Mesenchymal stem cell (in vitro differentiated cells and primary cell): ENCODE data around the gene SUSD3.

ENCODE experiments used
- DNase-seq: peaks from one replicate; pipeline ENCODE4 v3.0.0-alpha.2; 2013
- H2AFZ ChIP-seq: one replicate; pipeline ENCODE4 v1.6.1; 2013; ENCODE audit warnings: low read depth, mild to moderate bottlenecking, control low read depth, inconsistent platforms, low read length, moderate library complexity
- H2AK5ac ChIP-seq: 2 replicates; pipeline ENCODE4 v1.6.1; 2013; ENCODE audit warnings: low read length, moderate library complexity, mild to moderate bottlenecking, inconsistent platforms; ENCODE audit not compliant: severe bottlenecking
- H2BK120ac ChIP-seq: one replicate; pipeline ENCODE4 v1.6.1; 2013; ENCODE audit warnings: low read depth, mild to moderate bottlenecking, inconsistent platforms, low read length, moderate library complexity
- H2BK12ac ChIP-seq, 2 experiments: one replicate each; pipeline ENCODE4 v1.6.1; 2013; ENCODE audit warnings: inconsistent platforms in 2 of 2, low read length in 2 of 2, mild to moderate bottlenecking in 2 of 2, moderate library complexity in 2 of 2, control low read depth in 1 of 2
- H2BK15ac ChIP-seq: one replicate; pipeline ENCODE4 v1.6.1; 2013; ENCODE audit warnings: mild to moderate bottlenecking, low read depth, inconsistent platforms; ENCODE audit not compliant: poor library complexity, severe bottlenecking
- H2BK5ac ChIP-seq: 2 replicates; pipeline ENCODE4 v1.6.1; 2013; ENCODE audit warnings: low read depth, mild to moderate bottlenecking, low read length, control low read depth, inconsistent platforms; ENCODE audit not compliant: poor library complexity, severe bottlenecking
- H3K14ac ChIP-seq, 2 experiments: one replicate each; pipeline ENCODE4 v1.6.1; 2013; ENCODE audit warnings: inconsistent platforms in 2 of 2, low read length in 2 of 2, control low read depth in 1 of 2, mild to moderate bottlenecking in 1 of 2, moderate library complexity in 1 of 2
- H3K18ac ChIP-seq, 2 experiments: one replicate each; pipeline ENCODE4 v1.6.1; 2013; ENCODE audit warnings: inconsistent platforms in 2 of 2, low read length in 2 of 2, control low read depth in 1 of 2, low read depth in 1 of 2, mild to moderate bottlenecking in 1 of 2
- H3K23ac ChIP-seq, 2 experiments: one replicate each; pipeline ENCODE4 v1.6.1; 2013; ENCODE audit warnings: inconsistent platforms in 2 of 2, low read length in 2 of 2, mild to moderate bottlenecking in 2 of 2, moderate library complexity in 2 of 2, control low read depth in 1 of 2
- H3K27ac ChIP-seq: 2 replicates; pipeline ENCODE4 v1.5.1; 2013; ENCODE audit warnings: mild to moderate bottlenecking, moderate library complexity, low read length, control low read depth, inconsistent platforms; ENCODE audit not compliant: poor library complexity, severe bottlenecking
- H3K27me3 ChIP-seq, 2 experiments: 2 replicates each; pipeline versions ENCODE4 v1.6.1 to v1.7.0; 2013; ENCODE audit warnings: low read length in 2 of 2, mild to moderate bottlenecking in 2 of 2, moderate library complexity in 2 of 2, control low read depth in 1 of 2, inconsistent platforms in 1 of 2; ENCODE audit not compliant: control insufficient read depth in 1 of 2, insufficient read depth in 1 of 2
- H3K36me3 ChIP-seq, 2 experiments: 2 replicates each; pipeline versions ENCODE4 v1.6.1 to v1.7.0; 2013; ENCODE audit warnings: low read length in 2 of 2, control low read depth in 1 of 2, inconsistent platforms in 1 of 2, low read depth in 1 of 2, mild to moderate bottlenecking in 1 of 2; ENCODE audit not compliant: insufficient read depth in 2 of 2, control insufficient read depth in 1 of 2
- H3K4ac ChIP-seq, 2 experiments: one replicate each; pipeline ENCODE4 v1.6.1; 2013; ENCODE audit warnings: inconsistent platforms in 2 of 2, low read length in 2 of 2, mild to moderate bottlenecking in 2 of 2, moderate library complexity in 2 of 2, control low read depth in 1 of 2, low read depth in 1 of 2
- H3K4me1 ChIP-seq: 2 replicates; pipeline ENCODE4 v1.6.1; 2013; ENCODE audit warnings: low read depth, low read length, control low read depth; ENCODE audit not compliant: control insufficient read depth, insufficient read depth
- H3K4me2 ChIP-seq: 2 replicates; pipeline ENCODE4 v1.6.1; 2013; ENCODE audit warnings: low read length, mild to moderate bottlenecking, inconsistent platforms; ENCODE audit not compliant: poor library complexity, severe bottlenecking
- H3K4me3 ChIP-seq, 2 experiments: 2 replicates each; pipeline versions ENCODE4 v1.5.1 to v1.7.0; 2013; ENCODE audit warnings: low read length in 2 of 2, mild to moderate bottlenecking in 2 of 2, control low read depth in 1 of 2, low read depth in 1 of 2; ENCODE audit not compliant: insufficient read depth in 1 of 2
- H3K79me1 ChIP-seq: replicated peaks from 2 replicates; pipeline ENCODE4 v1.6.1; 2013; ENCODE audit warnings: mild to moderate bottlenecking, control low read depth, low read length, inconsistent platforms; ENCODE audit not compliant: poor library complexity, severe bottlenecking
- H3K9ac ChIP-seq: 2 replicates; pipeline ENCODE4 v1.7.0; 2013; ENCODE audit warnings: mild to moderate bottlenecking, low read length, moderate library complexity
- H3K9me3 ChIP-seq: 2 replicates; pipeline ENCODE4 v1.7.0; 2013; ENCODE audit warnings: mild to moderate bottlenecking, low read length; ENCODE audit not compliant: control insufficient read depth
- H4K8ac ChIP-seq: one replicate; pipeline ENCODE4 v1.6.1; 2013; ENCODE audit warnings: inconsistent platforms, mild to moderate bottlenecking, low read length, moderate library complexity
- H4K91ac ChIP-seq: one replicate; pipeline ENCODE4 v1.6.1; 2013; ENCODE audit warnings: mild to moderate bottlenecking, low read length, inconsistent platforms
- WGBS: methylation state at CpG from one replicate; pipeline ENCODE4 v1.1.7; 2013; ENCODE audit warnings: mixed read lengths; 5-methylcytosine and 5-hydroxymethylcytosine counted together

SUSD3 gene

DNA sequence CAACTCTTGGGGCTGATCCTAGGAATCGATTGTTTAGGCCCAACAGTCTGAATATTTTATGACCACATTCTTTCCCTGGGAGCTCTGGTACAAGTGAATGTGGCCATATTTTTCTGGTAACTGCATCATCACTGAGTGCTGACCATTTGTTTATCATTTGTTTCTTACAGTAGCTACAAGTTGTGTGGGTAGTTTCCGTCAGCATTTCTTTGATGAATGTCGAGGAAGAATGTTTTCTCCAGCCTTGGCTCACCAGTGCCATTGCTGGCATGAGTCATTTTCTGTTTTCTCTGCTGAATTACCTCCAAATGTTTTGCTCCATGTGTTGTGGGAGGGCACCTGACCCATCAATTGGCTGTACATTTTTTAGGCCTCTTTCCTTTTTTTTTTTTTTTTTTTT lies 23.4 kb downstream of the SUSD3 start:
- no peak overlapping the region for H3K27ac ChIP-seq

GRCh38 chr9:93082841-93083411 lies 24.4 kb downstream of the SUSD3 start:
- peak overlapping the region; percentile 34 for H4K91ac ChIP-seq
- no peaks in the 10 kb centered on the region for H3K36me3 ChIP-seq
- no peak overlapping the region for H3K23ac ChIP-seq
- H3K27ac ChIP-seq, result no peak overlapping the region
- no peak overlapping the region for H4K8ac ChIP-seq
- no peaks in the 10 kb centered on the region for H3K79me1 ChIP-seq
- no peak for DNase-seq
- no peak overlapping the region for H3K4ac ChIP-seq
- H2BK5ac ChIP-seq, result no peak overlapping the region
- H3K27me3 ChIP-seq, result no peaks in the 10 kb centered on the region
- 69% methylated on average over 17 of the region's 18 CpGs for WGBS
- no peak overlapping the region for H3K9ac ChIP-seq
- peak overlapping the region; percentile 1 to 66 for H3K18ac ChIP-seq
- no peak overlapping the region for H3K14ac ChIP-seq
- no peak overlapping the region for H2AFZ ChIP-seq
- peak overlapping the region; percentile 17 for H2BK15ac ChIP-seq
- peak overlapping the region; percentile 7 for H2BK120ac ChIP-seq
- H3K9me3 ChIP-seq, result peaks cover 5% of the 10 kb centered on the region
- H3K4me3 ChIP-seq, result no peak overlapping the region
- H2AK5ac ChIP-seq, result no peak overlapping the region
- no peak overlapping the region for H3K4me2 ChIP-seq
- H2BK12ac ChIP-seq, result peak overlapping the region in 1 of 2 experiments; percentile 30
- no peaks in the 10 kb centered on the region for H3K4me1 ChIP-seq

More for the DNA sequence above, 23.4 kb downstream of the SUSD3 start:
- no peak overlapping the region for H2BK15ac ChIP-seq
- H3K36me3 ChIP-seq, result no peaks in the 10 kb centered on the region
- H3K4me2 ChIP-seq, result no peak overlapping the region
- H2BK120ac ChIP-seq, result no peak overlapping the region
- H3K9ac ChIP-seq, result peak overlapping the region; percentile 17
- no peak overlapping the region for H2AK5ac ChIP-seq
- 21% methylated on average over 3 of the region's 3 CpGs for WGBS
- H4K8ac ChIP-seq, result no peak overlapping the region
- no peak overlapping the region for H3K23ac ChIP-seq
- H3K4me1 ChIP-seq, result no peaks in the 10 kb centered on the region
- H2AFZ ChIP-seq, result no peak overlapping the region
- H4K91ac ChIP-seq, result no peak overlapping the region
- H2BK5ac ChIP-seq, result no peak overlapping the region
- no peak overlapping the region for H3K4me3 ChIP-seq
- H3K9me3 ChIP-seq, result peaks cover 5% of the 10 kb centered on the region
- no peaks in the 10 kb centered on the region for H3K79me1 ChIP-seq
- H3K4ac ChIP-seq, result no peak overlapping the region
- no peak overlapping the region for H3K14ac ChIP-seq
- H3K27me3 ChIP-seq, result no peaks in the 10 kb centered on the region
- no peak overlapping the region for H3K18ac ChIP-seq
- peak; percentile 94 for DNase-seq
- no peak overlapping the region for H2BK12ac ChIP-seq

DNA sequence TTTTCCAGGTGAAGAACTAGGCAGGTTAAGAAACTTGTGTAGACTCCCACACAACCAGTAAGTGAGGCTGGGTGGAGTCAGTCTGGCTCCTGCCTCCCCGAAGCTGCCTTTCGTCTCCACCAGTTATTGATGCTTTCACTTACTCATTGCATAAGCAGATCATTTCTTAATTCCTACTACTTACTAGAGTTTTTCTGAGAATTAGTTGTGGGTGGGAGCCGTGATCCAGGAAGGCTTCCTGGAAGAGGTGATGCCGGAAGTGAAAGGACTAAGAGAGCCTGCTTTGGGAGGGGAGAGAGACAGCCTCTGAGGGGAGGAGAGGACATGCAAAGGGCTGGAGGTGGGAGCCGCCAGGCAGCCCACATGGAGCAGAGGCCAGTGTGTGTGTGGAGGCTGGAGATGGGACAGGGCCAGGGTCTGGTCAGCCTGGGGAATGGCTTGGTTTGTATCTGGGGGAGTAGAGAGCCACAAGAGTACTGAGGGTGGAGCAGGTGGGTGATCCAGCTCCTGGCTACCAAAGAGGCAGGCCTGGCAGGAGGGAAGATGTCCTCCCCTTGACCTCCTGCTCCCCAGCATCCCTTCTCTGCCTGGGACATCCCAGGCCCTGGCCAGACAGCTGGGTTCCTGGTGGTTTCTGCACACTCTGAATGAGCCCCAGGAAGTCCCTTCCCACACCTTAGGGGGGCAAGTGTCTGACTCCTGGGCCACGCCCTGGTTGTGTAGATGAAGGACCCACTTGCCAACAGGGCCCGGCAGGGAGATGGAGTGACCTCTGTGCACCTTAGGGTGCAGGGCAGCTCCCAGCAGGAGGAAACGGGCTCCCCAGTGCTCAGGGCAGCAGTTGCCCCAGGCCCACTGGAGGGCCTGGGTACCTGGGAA lies 25.3 kb downstream of the SUSD3 start:
- no peak overlapping the region for H2BK15ac ChIP-seq
- H2BK120ac ChIP-seq, result no peak overlapping the region
- H3K4ac ChIP-seq, result peak overlapping the region in 1 of 2 experiments; percentile 41

GRCh38 chr9:93084471-93084881 lies 26.0 kb downstream of the SUSD3 start:
- H3K9ac ChIP-seq, result no peak overlapping the region
- no peak overlapping the region for H3K14ac ChIP-seq
- no peak overlapping the region for H2BK120ac ChIP-seq
- no peak overlapping the region for H4K91ac ChIP-seq
- H2AK5ac ChIP-seq, result no peak overlapping the region
- H2AFZ ChIP-seq, result no peak overlapping the region
- no peaks in the 10 kb centered on the region for H3K79me1 ChIP-seq
- peaks cover 13% of the 10 kb centered on the region for H3K9me3 ChIP-seq
- H2BK5ac ChIP-seq, result no peak overlapping the region
- peak overlapping the region in 1 of 2 experiments; percentile 41 for H3K4ac ChIP-seq
- no peak overlapping the region for H2BK15ac ChIP-seq
- H2BK12ac ChIP-seq, result no peak overlapping the region
- H3K18ac ChIP-seq, result no peak overlapping the region
- H3K27ac ChIP-seq, result no peak overlapping the region
- 91% methylated on average over 6 of the region's 6 CpGs for WGBS
- H3K27me3 ChIP-seq, result no peaks in the 10 kb centered on the region
- no peaks in the 10 kb centered on the region for H3K4me1 ChIP-seq
- no peaks in the 10 kb centered on the region for H3K36me3 ChIP-seq
- H4K8ac ChIP-seq, result no peak overlapping the region
- DNase-seq, result no peak
- H3K4me2 ChIP-seq, result no peak overlapping the region
- no peak overlapping the region for H3K23ac ChIP-seq
- H3K4me3 ChIP-seq, result no peak overlapping the region

More for the DNA sequence above, 25.3 kb downstream of the SUSD3 start:
- Histone ChIP-seq H3K14ac (no peak overlapping the region), H3K4me2 (no peak overlapping the region), H3K36me3 (no peaks in the 10 kb centered on the region), H2BK5ac (no peak overlapping the region), H3K4me3 (no peak overlapping the region), H3K9ac (no peak overlapping the region), H3K27ac (no peak overlapping the region), H3K79me1 (no peaks in the 10 kb centered on the region), H4K91ac (no peak overlapping the region), H4K8ac (no peak overlapping the region), H3K4me1 (no peaks in the 10 kb centered on the region), H3K27me3 (no peaks in the 10 kb centered on the region), H3K9me3 (peaks cover 7% of the 10 kb centered on the region), H2AK5ac (no peak overlapping the region), H2BK12ac (no peak overlapping the region), H2AFZ (no peak overlapping the region), H3K18ac (no peak overlapping the region), H3K23ac (no peak overlapping the region)
- 96% methylated on average over 5 of the region's 8 CpGs for WGBS
- peak; percentile 8 for DNase-seq
